Embryonic facial prominence (tissue), 1 donor: ENCODE measurements around the gene CLEC10A.

Source experiments
- DNase-seq: peaks from one replicate; pipeline ENCODE4 v3.0.0-alpha.2; 2016; ENCODE audit errors: extremely low spot score

The CLEC10A gene

GRCh38 chr17:7041607-7042500, 38.2 kb downstream of the CLEC10A start:
- no peak for DNase-seq

GRCh38 chr17:7039832-7040231, 40.2 kb downstream of the CLEC10A start:
- no peak for DNase-seq

GRCh38 chr17:7038025-7038862, 41.8 kb downstream of the CLEC10A start:
- no peak for DNase-seq

GRCh38 chr17:7035591-7036368, 44.3 kb downstream of the CLEC10A start, which contains the start of gene SLC16A13:
TSS of gene SLC16A13 (plus strand) at chr17:7036015. CDS start at chr17:7036383, 368 bp downstream.
- DNase-seq, result peak; percentile 91

GRCh38 chr17:7034955-7035590, 45.0 kb downstream of the CLEC10A start:
- no peak for DNase-seq

- DNase-seq, result no peak
These were observed 50.4 kb downstream of the CLEC10A start for GRCh38 chr17:7029659-7030058.

- DNase-seq, result no peak
These were observed 51.0 kb downstream of the CLEC10A start for GRCh38 chr17:7029096-7029495.

GRCh38 chr17:7027335-7027734, 52.7 kb downstream of the CLEC10A start:
- no peak for DNase-seq

GRCh38 chr17:7026471-7027115, 53.5 kb downstream of the CLEC10A start:
- no peak for DNase-seq

- no peak for DNase-seq
These were observed 54.8 kb downstream of the CLEC10A start for GRCh38 chr17:7025245-7025644.
